GM18873 (cell line): ENCODE results near the gene ARID4B.
"Not testable (repeated sequence)": the region's sequence is repeated elsewhere in the genome, so short reads cannot be mapped to it uniquely, and the experiment has no call there.

ENCODE experiments used
- ATAC-seq: cut with Tn5 transposase; IDR thresholded peaks from one replicate; pipeline ENCODE4 v1.9.1; 2021; ENCODE audit warnings: mild to moderate bottlenecking, moderate library complexity, moderate number of reproducible peaks; ENCODE audit not compliant: unreplicated experiment, low FRiP score

The ARID4B gene

DNA sequence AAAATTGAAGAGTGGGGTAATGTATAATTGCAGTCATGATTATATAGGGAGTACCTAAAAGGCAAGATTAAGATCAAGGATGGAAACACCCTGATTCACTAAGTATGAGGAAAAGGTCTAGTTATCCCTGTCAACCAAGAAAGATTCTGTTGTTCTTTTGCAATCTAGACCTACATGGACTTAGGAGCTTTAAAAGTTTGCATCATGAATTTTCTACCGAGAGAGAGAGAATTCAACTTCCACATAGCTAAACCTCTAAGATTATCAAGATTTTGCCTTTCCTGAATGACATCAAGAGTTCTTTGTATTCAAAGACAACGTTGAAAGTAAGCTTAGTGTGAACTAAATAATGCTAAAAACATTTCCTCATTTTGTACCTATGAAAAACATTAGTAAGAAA lies 88.1 kb downstream of the ARID4B start:
- ATAC-seq: no peak

DNA sequence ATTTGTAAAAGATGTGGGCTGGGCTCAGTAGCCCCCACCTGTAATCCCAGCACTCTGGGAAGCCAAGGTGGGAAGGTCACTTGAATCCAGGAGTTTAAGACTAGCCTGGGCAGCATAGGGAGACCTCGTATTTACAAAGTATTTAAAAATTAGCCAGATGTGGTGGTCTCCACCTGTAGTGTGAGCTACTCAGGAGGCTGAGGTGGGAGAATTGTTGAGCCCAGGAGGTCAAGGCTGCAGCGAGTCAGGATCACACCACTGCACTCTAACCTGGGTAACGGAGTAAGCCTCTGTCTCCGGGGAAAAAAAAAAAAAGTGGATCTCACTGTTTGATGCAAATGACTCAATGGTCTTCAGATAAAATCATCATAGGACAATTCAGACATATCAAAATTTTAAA lies 89.4 kb downstream of the ARID4B start:
- no peak for ATAC-seq

DNA sequence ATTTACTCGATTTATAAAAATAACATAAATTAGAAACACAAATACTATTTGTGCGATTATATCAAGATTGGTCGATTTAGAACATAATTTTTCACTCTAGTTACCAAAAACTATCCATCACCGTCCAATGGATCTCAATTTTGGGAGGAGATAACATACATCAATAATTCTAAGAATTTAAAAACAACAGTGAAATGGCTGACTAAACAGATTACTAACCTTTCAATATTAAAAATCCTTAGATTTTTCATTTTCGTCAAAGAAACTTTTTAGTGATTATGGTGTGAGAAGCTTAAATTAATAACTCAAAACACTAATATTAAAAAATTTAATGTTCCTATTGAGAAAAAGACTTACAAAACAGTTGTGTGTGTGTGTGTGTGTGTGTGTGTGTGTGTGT lies 91.9 kb downstream of the ARID4B start:
- no peak for ATAC-seq

DNA sequence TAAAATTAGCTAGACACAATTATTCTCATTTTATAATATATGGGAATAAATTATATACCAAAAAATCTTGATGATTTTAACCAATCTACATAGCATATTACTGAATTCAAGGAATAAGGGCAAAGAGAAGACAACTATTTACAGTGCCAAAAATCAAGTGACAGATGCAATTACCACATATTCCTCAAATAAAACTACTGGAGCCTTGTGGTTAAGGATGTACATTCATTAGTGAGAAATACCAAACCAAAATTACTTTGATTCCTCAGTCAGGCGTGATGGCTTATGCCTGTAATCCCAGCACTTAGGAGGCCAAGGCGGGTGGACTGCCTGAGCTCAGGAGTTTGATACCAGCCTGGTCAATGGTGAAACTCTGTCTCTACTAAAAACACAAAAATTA lies 98.1 kb downstream of the ARID4B start:
- ATAC-seq: no peak

DNA sequence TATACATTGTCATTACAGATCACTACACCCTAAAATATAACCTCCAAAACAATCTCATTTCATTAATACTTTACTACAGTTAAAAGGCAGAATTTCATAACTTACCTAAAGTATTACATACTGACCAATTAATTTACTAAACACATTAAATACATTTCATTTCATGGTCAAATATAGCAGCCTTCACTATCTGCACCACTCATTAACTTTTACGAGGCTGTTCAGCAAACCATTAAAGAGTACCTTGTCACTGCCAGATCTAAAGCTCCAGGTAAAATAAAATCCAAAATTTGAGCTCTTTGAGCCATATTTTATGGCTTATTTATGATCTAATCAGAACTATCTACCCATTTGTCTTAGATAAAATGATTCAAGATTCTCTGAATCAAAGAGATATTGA lies 100.6 kb downstream of the ARID4B start:
- no peak for ATAC-seq

DNA sequence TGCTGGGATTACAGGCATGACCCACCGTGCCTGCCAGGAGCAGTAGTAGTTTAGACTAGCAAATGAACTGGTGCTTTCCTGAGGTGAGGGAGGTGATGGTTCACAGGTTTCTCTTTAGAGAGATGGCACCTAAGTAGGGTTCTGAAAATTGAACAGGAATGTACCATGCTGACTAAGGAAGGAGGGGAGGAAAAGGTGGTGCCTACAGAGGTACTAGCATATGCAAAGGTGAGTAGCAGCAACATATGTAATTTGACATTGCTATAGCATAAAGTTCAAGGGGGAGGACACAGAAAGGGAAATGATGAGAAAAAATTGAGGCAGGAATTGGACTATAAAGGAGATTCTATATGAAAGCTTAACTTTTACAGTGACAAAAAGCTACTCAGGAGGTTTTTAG lies 101.0 kb downstream of the ARID4B start:
- ATAC-seq: no peak

DNA sequence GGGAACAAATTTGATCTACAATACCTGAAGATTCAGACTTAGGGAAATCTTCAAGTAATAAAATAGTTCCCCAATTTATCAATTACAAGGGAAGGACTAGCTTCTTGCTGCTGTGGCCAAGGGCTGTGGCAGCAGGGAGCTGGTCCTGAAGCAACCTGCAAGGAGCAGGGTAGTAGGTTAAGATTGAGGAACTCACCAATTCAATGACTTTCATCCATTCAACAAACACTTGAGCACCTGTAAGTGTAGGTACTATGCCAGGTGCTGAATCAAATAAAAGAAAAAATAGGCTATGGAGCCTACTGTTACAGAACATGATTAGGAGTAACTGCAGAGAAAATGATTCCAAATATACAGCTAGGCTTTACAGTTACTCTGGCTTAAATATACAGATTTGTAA lies 102.7 kb downstream of the ARID4B start:
- no peak for ATAC-seq

DNA sequence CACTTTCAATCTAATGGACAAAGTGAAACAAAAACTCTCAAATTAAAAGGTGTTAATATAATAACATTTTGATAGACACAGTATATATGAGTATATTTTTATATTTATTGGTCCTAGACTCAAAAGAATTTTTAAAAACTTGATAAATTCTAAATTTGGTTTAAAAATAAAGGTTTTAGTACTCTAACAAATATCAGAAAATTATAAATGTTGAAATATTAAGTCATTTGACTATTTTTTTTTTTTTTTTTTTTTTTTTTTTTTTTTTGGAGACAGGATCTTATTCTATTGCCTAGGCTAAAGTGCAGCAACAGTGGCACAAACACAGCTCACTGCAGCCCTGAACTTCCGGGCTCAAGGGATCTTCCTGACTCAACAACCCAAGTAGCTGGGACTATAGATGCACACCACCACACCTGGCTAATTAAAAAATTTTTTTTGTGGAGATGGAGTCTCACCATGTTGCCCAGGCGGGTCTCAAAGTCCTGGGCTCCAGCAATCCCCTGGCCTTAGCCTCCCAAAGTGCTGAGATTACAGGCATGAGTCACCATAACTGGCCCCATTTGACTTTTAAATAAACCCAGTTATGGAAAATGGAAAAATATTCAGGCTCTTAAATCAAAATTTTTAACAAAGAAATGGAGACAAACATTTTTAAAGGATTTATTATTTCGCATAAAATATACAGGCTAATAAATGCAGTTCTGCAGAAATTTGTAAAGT lies 106.2 kb downstream of the ARID4B start:
- ATAC-seq: no peak

DNA sequence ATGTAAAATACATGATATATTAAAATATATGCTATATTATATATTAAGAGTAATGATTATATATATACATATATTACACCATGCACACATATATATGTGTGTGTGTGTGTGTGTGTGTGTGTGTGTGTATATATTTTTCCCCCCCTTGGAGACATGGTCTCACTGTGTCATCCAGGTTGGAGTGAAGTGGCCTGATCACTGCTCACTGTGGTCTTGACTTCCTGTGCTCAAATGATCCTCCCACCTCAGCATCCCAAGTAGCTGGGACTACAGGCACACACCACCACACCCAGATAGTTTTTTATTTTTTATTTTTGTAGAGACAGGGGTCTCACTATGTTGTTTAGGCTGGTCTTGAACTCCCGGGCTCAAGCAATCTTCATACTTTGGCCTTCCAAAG lies 112.5 kb downstream of the ARID4B start:
- no peak for ATAC-seq

DNA sequence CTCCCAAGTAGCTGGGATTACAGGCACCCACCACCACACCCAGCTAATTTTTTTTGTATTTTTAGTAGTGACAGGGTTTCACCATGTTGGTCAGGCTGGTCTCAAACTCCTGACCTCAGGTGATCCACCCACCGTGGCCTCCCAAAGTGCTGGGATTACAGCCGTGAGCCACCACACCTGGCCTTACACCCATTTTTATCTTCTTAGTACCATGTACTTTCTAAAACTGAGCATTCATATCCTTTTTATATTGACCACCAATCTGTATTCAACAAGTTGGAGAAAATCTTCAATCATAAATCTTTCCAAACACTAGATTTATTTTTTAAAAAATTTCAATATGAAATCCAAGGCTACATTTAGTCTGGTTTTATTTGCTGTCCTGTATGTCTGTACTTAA lies 113.0 kb downstream of the ARID4B start:
- ATAC-seq: not testable (repeated sequence)

DNA sequence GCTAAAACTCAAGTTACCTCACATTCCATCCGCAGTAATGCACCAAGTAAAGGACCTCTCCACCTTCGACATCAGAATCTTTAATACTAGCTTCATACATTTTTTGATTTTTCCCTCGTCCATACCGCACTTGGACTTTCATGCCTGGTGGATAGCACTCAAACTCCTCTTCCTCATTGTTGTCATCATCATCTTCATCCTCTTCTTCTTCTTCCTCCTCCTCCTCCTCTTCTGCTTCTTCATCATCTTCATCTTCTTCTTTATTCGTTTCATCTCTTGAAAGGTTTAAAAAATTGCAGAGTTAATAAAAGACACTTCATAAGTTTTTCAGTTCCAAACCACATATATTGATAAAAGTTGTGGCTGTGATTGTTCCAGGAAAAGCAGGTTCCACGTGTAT lies 114.2 kb downstream of the ARID4B start:
- ATAC-seq: no peak

DNA sequence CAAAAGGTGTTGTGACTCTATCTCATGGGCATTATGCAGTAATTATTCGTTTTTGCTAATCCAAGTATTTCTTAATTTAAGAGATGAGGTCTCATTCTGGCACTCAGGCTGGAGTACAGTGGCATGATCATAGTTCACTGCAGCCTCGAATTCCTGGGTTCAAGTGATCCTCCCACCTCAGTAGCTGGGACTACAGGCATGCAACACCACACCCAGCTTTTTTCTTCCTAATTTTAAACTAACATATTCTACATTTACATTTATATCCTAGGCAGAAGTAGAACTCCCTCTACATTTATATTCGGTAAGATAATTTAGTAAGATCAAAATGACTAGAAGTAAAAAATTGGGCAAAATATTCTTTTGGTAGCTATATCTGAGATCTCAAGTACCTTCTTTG lies 116.5 kb downstream of the ARID4B start:
- ATAC-seq: no peak

DNA sequence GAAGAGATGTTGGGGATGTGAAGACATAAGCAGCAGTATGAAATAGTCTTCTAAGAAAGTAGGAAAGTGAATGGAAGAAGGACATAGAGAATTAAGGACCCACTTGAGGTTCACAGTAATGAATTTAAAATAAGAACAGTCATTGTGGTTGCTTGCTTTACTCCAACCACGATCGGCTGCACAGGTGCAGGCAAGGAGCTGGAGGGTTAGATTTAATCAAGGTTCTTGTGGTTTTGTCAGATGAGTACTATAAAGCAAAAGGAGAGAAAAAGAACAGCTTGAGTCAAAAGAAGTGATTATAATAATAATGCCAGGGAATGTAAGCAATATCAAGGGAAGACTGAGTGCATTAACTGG lies 120.8 kb downstream of the ARID4B start:
- no peak for ATAC-seq

DNA sequence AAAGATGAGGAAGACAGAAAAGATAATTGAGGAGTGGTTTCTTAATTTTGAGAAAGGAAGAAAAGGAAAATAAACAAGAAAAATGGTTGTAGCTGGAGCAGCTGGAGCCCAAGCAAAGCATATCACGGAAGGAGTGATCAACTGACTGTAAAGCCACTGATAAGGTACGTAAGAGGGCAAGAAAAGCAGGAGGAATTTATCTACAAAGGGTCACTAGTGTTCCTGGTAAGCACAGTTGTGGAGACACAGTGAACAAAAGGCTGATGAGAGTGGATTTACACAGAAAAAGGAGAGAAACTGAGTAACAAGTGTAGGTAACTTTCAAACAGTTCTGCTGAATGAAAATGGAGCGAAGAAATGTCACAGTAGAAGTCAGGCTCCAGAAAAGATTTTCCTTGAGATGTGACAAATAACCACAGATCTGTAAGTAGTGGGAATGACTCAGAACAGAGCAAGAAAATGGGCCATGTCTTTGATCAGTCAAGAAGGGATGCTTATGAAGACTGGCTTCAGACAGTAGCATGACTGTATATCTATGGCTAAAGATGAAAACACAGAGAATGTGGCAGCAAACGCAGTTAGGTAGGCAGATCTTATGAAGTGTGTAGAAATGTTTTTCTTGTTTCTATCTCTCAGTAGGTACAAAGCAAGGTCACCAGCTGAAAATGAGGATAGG lies 121.3 kb downstream of the ARID4B start:
- ATAC-seq: no peak

DNA sequence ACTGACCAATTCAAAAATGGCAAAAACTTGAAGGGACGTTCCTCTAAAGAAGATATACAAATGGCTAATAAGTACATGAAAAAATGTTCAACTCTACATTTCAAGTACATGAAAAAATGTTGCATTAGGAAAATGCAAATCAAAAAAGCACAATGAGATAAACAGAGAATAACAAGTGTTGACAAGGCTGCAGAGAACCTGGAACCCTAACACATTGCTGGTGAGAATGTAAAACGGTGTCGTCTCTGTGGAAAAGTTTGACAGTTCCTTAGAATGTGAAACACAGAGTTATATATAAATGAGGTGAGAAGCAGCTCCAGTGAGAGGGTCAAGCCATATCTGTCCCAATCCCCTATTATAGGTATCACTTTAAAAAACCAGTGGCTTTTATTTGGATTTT lies 122.3 kb downstream of the ARID4B start:
- ATAC-seq: no peak

DNA sequence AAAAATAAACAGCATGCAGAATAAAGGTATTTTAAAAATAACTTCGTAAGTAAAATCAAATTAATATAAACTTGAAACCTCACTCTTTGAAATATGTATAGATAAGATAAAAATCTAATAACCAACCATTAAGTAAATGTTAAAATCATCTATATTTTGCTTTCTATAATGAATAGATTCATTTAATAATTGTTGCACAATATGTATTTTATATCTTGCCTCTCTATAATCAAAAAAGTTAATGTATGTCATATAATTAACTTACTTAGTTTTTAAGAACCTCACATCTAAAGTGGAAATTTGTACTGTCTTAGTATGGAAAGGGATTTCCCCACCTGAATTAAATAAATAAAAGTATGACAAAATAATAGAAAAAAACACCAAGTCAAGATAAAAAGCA lies 124.6 kb downstream of the ARID4B start:
- no peak for ATAC-seq

DNA sequence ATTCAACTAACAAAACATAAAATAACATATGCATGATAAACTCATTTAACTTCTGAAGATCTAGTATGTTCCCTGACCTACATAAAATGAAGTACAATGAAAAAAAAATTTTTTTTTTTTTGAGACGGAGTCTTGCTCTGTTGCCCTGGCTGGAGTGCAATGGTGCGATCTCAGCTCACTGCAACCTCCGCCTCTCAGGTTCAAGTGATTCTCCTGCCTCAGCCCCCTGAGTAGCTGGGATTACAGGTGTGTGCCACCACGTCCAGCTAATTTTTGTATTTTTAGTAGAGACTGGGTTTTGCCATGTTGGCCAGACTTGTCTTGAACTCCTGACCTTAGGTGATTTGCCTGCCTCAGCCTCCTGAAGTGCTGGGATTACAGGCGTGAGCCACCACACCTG lies 125.5 kb downstream of the ARID4B start:
- not testable (repeated sequence) for ATAC-seq

DNA sequence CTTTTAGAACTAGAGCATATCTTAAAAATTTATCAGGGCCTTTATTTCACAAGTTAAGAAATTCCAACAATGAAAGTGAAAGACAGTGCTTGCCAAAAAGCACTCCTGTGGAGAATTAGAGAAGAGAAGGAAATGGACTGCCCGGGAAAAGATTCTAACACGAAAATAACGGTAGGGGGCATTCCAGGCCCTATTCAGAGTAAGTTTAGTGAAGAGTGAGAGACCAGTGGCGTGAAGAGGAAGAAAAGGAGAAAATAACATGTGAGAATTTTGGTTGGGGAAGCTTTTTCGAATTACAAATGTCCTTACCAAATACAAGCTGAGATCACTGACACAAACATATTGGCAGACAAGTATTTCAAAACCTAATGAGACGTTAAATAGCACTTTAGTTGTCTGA lies 128.5 kb downstream of the ARID4B start:
- no peak for ATAC-seq

DNA sequence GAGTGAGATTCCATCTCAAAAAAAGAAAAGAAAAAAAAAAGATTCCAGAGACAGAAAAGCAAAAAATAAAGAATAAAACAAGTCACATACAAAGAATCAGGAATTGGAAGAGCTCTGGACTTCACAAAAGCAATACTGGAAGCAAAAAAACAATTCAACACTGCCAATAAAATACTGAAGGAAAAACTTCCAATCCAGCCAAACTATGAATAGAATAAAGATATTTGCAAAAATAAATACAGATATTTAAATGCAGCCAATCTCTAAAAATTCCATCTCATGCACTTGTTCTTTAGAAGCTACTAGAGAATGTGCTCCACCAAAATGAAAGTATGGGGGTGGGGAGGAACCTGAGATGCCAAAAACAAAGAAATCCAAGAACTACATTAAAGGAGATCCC lies 137.5 kb downstream of the ARID4B start:
- ATAC-seq: no peak

DNA sequence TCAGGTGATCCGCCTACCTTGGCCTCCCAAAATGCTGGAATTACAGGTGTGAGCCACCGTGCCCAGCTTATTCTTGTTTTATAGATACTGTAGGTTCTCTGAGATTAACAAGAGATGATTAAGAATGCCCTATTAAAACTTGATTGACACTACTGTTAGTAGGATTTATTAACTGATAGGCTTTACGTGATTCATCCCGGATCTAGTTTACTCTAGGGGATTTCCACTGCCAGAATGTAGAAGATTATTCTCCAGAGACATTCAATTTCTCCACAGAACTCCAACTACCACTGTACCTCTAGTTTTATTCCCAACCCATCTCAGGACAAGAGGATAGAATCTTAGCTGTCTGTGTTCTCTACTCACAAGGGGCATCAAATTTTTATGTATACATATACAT lies 140.7 kb downstream of the ARID4B start:
- ATAC-seq: no peak

DNA sequence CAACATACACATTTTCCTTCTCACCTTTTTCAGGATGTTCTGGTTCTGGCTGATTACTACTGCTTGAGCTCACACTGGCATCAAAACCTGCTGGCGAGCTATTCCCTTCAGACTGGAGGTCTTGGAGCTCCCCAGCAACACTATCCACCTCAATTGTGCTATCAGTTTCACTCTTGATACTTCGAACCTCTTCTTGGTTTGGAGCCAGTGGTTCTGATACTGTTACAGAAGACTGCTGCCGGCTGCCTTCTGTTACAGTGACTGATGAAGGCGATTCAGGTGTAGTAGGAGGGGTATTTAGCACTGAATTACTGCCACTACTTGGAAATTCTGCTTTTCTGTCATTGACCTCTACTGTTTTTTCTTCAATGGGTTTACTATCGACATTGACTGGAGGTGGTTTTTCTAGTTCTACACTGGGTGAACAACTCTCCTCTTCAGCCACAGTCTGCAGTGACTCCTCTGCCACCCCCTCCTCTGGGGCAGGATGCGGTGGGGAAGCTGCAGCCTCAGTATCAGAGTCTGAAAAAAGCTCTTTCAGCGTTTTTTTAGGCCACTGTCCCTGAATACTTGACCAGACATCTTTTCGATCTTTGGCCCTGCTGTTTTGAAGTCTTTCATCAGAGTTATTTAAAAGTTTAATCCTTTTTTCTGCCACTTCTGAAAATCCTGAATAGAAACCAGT lies 146.3 kb downstream of the ARID4B start:
- ATAC-seq: no peak

DNA sequence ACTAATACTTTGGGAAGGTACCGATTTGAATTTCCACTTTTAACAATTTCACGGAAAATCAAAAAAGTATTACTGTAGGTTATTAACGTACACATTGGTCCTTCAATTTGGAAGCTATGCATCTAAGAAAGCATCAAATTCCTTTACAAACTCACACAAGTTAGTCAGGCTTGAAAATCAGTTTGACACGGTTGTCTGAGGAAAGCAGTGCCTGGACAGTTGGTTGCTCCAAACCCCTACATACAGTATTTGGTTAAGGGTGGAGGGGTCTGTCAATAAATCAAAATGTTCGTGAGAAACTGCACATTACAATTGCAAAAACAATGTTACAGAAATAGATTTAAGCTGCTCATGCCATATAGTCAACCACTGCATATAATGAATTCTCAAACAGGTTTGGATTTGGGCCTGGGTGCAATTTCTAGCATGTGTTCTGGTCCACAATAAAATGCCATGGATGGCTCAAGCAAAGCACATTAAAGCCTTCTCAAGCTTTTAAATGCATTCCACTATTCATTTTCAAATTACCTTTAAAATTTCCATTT lies 147.0 kb downstream of the ARID4B start:
- ATAC-seq: no peak
